Measurements from ENCODE around the gene CCDC149.
"Not testable (repeated sequence)": the region's sequence is repeated elsewhere in the genome, so short reads cannot be mapped to it uniquely, and the experiment has no call there.

The CCDC149 gene

GRCh38 chr4:24917076-24917856 is 4.4 kb upstream of the CCDC149 start:
- in situ Hi-C loops (cut with MboI; ENCODE audit: low sequenced_read_pairs), result no loop called here

- in situ Hi-C loops (cut with MboI; ENCODE audit: low sequenced_read_pairs), result no loop called here
Measured at GRCh38 chr4:24915121-24915922, 2.5 kb upstream of the CCDC149 start.

GRCh38 chr4:24914460-24914859 is 1.6 kb upstream of the CCDC149 start:
- in situ Hi-C loops (cut with MboI; ENCODE audit: low sequenced_read_pairs), result no loop called here

GRCh38 chr4:24913119-24913485 is 260 bp upstream of the CCDC149 start:
- in situ Hi-C loops (cut with MboI; ENCODE audit: low sequenced_read_pairs), result no loop called here

- in situ Hi-C loops (cut with MboI; ENCODE audit: low sequenced_read_pairs), result no loop called here
Measured at GRCh38 chr4:24910499-24910898, 2.3 kb downstream of the CCDC149 start.

- in situ Hi-C loops (cut with MboI; ENCODE audit: low sequenced_read_pairs), result not testable (repeated sequence)
Measured at GRCh38 chr4:24909606-24910005, 3.2 kb downstream of the CCDC149 start.

GRCh38 chr4:24897639-24898038 is 15.2 kb downstream of the CCDC149 start:
- in situ Hi-C loops (cut with MboI; ENCODE audit: low sequenced_read_pairs), result no loop called here

GRCh38 chr4:24896977-24897376 is 15.9 kb downstream of the CCDC149 start:
- in situ Hi-C loops (cut with MboI; ENCODE audit: low sequenced_read_pairs), result no loop called here

GRCh38 chr4:24896056-24896455 is 16.8 kb downstream of the CCDC149 start:
- in situ Hi-C loops (cut with MboI; ENCODE audit: low sequenced_read_pairs), result no loop called here

GRCh38 chr4:24895461-24895860 is 17.4 kb downstream of the CCDC149 start:
- in situ Hi-C loops (cut with MboI; ENCODE audit: low sequenced_read_pairs), result no loop called here

- in situ Hi-C loops (cut with MboI; ENCODE audit: low sequenced_read_pairs), result no loop called here
Measured at GRCh38 chr4:24894846-24895245, 18.0 kb downstream of the CCDC149 start.

GRCh38 chr4:24894243-24894642 is 18.6 kb downstream of the CCDC149 start:
- in situ Hi-C loops (cut with MboI; ENCODE audit: low sequenced_read_pairs), result no loop called here

- in situ Hi-C loops (cut with MboI; ENCODE audit: low sequenced_read_pairs), result no loop called here
Measured at GRCh38 chr4:24892778-24893177, 20.1 kb downstream of the CCDC149 start.

GRCh38 chr4:24892278-24892677 is 20.6 kb downstream of the CCDC149 start:
- in situ Hi-C loops (cut with MboI; ENCODE audit: low sequenced_read_pairs), result no loop called here

GRCh38 chr4:24890561-24891126 is 22.2 kb downstream of the CCDC149 start:
- in situ Hi-C loops (cut with MboI; ENCODE audit: low sequenced_read_pairs), result no loop called here

GRCh38 chr4:24889991-24890390 is 22.9 kb downstream of the CCDC149 start:
- in situ Hi-C loops (cut with MboI; ENCODE audit: low sequenced_read_pairs), result no loop called here

GRCh38 chr4:24888475-24889344 is 24.1 kb downstream of the CCDC149 start:
- in situ Hi-C loops (cut with MboI; ENCODE audit: low sequenced_read_pairs), result no loop called here

GRCh38 chr4:24887881-24888430 is 24.9 kb downstream of the CCDC149 start:
- in situ Hi-C loops (cut with MboI; ENCODE audit: low sequenced_read_pairs), result no loop called here

- in situ Hi-C loops (cut with MboI; ENCODE audit: low sequenced_read_pairs), result no loop called here
Measured at GRCh38 chr4:24886596-24886995, 26.2 kb downstream of the CCDC149 start.

- in situ Hi-C loops (cut with MboI; ENCODE audit: low sequenced_read_pairs), result no loop called here
Measured at GRCh38 chr4:24885342-24885741, 27.5 kb downstream of the CCDC149 start.

- in situ Hi-C loops (cut with MboI; ENCODE audit: low sequenced_read_pairs), result no loop called here
Measured at GRCh38 chr4:24884902-24885301, 27.9 kb downstream of the CCDC149 start.
